ENCODE results near the gene ASB15.
A peak's percentile ranks its signal among the peaks of the same experiment; 100 is the strongest.

ASB15 gene

GRCh38 chr7:123622660-123623386, 21.2 kb downstream of the ASB15 start:
- no peak overlapping the region for H3K4me3 ChIP-seq (replicated peaks; ENCODE audit: low read depth, low read length)
- no peak for DNase-seq (ENCODE audit: extremely low read depth, low read depth)
- TF ChIP-seq CTCF (IDR thresholded peaks at IDR 0.05; ENCODE audit: low read depth, low read length, missing control alignments) = no peak

DNA sequence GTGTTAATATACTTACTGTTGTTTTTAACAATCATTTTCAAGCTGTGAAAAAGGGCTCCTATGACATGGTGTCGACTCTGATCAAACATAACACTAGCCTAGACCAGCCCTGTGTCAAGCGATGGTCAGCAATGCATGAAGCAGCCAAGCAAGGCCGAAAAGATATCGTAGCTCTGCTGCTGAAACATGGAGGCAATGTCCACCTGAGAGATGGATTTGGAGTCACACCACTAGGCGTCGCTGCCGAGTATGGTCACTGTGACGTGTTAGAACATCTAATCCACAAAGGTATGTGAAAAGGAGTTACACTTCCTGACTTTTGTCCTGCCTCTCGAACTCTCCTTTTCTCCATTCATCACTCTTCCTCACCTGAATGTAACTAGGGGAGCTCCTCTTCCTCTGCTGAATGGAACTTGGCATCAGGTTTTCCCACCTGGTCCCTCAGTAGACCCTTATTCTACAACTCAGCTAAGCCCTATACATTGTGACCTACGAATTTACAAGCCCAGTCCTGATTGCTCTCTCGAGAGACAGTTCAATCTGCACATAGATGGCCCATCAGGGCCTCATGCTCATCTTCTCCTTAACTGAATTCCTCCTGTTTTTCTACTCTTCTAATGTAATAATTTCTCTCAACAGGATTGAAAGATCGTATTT, 23.0 kb downstream of the ASB15 start:
- DNase-seq (ENCODE audit: extremely low read depth, low read depth) = no peak
- TF ChIP-seq CTCF (IDR thresholded peaks at IDR 0.05; ENCODE audit: low read depth, low read length, missing control alignments) = peak; percentile 82
- no peak overlapping the region for H3K4me3 ChIP-seq (replicated peaks; ENCODE audit: low read depth, low read length)

GRCh38 chr7:123625254-123625653, 23.6 kb downstream of the ASB15 start:
- TF ChIP-seq CTCF (IDR thresholded peaks at IDR 0.05; ENCODE audit: low read depth, low read length, missing control alignments) = no peak
- H3K4me3 ChIP-seq (replicated peaks; ENCODE audit: low read depth, low read length) = no peak overlapping the region
- DNase-seq (ENCODE audit: extremely low read depth, low read depth) = no peak

GRCh38 chr7:123627851-123628250, 26.2 kb downstream of the ASB15 start:
- no peak for TF ChIP-seq CTCF (IDR thresholded peaks at IDR 0.05; ENCODE audit: low read depth, low read length, missing control alignments)

GRCh38 chr7:123628829-123629228, 27.2 kb downstream of the ASB15 start:
- no peak for DNase-seq (ENCODE audit: extremely low read depth, low read depth)
- no peak overlapping the region for H3K4me3 ChIP-seq (replicated peaks; ENCODE audit: low read depth, low read length)
- TF ChIP-seq CTCF (IDR thresholded peaks at IDR 0.05; ENCODE audit: low read depth, low read length, missing control alignments) = no peak

More at GRCh38 chr7:123627851-123628250, 26.2 kb downstream of the ASB15 start:
- H3K4me3 ChIP-seq (replicated peaks; ENCODE audit: low read depth, low read length) = no peak overlapping the region
- DNase-seq (ENCODE audit: extremely low read depth, low read depth) = no peak

GRCh38 chr7:123629281-123629680, 27.7 kb downstream of the ASB15 start:
- TF ChIP-seq CTCF (IDR thresholded peaks at IDR 0.05; ENCODE audit: low read depth, low read length, missing control alignments) = no peak
- no peak for DNase-seq (ENCODE audit: extremely low read depth, low read depth)
- H3K4me3 ChIP-seq (replicated peaks; ENCODE audit: low read depth, low read length) = no peak overlapping the region

All from HFF-Myc (cell line).